ENCODE measurements around the gene PBX3. TPM values are rescaled to one million over a fixed set of nuclear protein-coding genes. Genes with fewer than 3 reads are reported as not detected.

PBX3 gene
- total and polyA plus RNA-seq, 2 experiments from 2014 or later: 13.4 to 30.9 TPM

DNA sequence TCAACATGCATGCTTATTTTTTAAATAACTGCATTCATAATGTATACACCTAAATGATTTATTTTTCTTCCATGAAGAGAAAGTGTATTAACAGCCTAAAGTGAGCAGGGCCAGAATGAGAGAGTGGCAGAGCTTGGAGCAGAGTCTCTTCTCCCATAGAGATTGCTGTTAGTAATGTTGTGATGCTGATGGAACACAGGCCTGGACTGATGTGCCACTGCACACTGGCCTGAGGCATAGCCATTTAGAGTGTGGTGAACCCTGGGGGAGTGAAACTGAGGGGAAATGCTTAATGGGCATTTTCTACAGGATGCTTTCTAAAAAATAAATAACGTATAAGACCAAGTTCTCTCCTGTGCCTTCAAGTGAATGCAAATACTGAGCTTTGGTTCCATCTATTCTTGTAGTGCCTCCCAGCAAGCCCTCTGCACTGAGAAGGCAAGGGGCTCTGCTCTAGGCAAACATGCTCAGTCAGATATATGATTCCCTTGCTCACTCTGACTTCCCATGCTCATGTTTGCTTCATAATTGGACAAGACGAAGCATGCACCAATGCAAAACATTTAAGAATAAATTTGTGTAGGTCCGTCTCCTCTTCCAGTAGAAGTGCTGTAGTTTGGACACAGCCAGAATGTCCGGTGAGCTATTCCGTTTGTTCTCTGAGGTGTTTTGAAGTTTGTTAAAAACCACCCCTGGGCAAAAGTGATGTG, 185.7 kb downstream of the PBX3 start:
- H3K4me3 ChIP-seq: peak overlapping the region; percentile 34; the same call in 1 of the 2 replicates
- H3K9me3 ChIP-seq (ENCODE audit: low read depth): no peaks in the 10 kb centered on the region
- no peak overlapping the region; the same call in 1 of the 2 replicates for H2AFZ ChIP-seq
- WGBS, 2 experiments (ENCODE audit: low coverage in 1 of 2, low lambda C conversion rate in 2 of 2, missing lambda C conversion rate in 2 of 2): 95 to 99% methylated on average over 5 of the region's 5 CpGs
- H3F3A ChIP-seq (ENCODE audit: insufficient read depth): peaks cover 26% of the 10 kb centered on the region
- no peaks in the 10 kb centered on the region for H4K20me1 ChIP-seq (ENCODE audit: insufficient read depth)
- TF ChIP-seq EZH2phosphoT487 (IDR thresholded peaks at IDR 0.05; ENCODE audit: insufficient read depth, low read depth) (no peak), EZH2 (IDR thresholded peaks at IDR 0.05; ENCODE audit: insufficient read depth, poor library complexity, severe bottlenecking) (no peak)
- peaks cover 9% of the 10 kb centered on the region; the same call in 1 of the 2 replicates for H3K79me2 ChIP-seq (ENCODE audit: insufficient read depth)
- H3K27ac ChIP-seq: peak overlapping the region; percentile 72
- in situ Hi-C loops (cut with MboI): no loop called here
- peak overlapping the region; percentile 53 for H3K9ac ChIP-seq
- peaks cover 18% of the 10 kb centered on the region; the same call in 1 of the 2 replicates for H3K36me3 ChIP-seq (ENCODE audit: low read depth)
- H3K27me3 ChIP-seq (replicated peaks; ENCODE audit: insufficient read depth): no peaks in the 10 kb centered on the region
- no peaks in the 10 kb centered on the region for H3K9me2 ChIP-seq (ENCODE audit: insufficient read depth)
- H3K4me2 ChIP-seq (ENCODE audit: unreplicated experiment): peak overlapping the region; percentile 83
- H3K4me1 ChIP-seq (ENCODE audit: insufficient read depth): peaks cover 25% of the 10 kb centered on the region
- peak; percentile 7 for DNase-seq

DNA sequence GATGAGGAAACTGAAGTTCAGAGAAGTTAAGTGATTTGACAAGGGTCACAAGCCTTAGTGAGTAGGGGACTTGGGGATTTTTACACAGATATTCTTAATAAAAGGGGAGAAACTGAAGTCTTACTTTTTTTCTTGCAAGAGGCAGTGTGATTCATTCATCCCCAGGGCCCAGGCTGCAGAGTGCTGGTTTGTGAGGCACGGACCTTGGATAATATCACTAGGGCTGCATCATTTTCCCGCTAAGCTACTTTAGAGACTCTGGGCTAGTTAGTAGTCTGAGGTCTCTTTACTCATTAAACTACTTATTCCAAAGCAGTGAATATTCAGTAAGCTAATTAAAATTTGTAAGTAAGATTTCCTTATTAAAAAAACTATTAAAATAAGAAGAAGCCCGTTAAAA, 195.0 kb downstream of the PBX3 start:
- Histone ChIP-seq H3K36me3 (ENCODE audit: low read depth) (peaks cover 17% of the 10 kb centered on the region), H3K9me2 (ENCODE audit: insufficient read depth) (no peaks in the 10 kb centered on the region), H3K4me1 (ENCODE audit: insufficient read depth) (no peaks in the 10 kb centered on the region), H3K4me2 (ENCODE audit: unreplicated experiment) (no peak overlapping the region), H3K9me3 (ENCODE audit: low read depth) (no peaks in the 10 kb centered on the region), H2AFZ (no peak overlapping the region), H3K27ac (no peak overlapping the region), H4K20me1 (ENCODE audit: insufficient read depth) (no peaks in the 10 kb centered on the region), H3K27me3 (replicated peaks; ENCODE audit: insufficient read depth) (no peaks in the 10 kb centered on the region), H3K79me2 (ENCODE audit: insufficient read depth) (no peaks in the 10 kb centered on the region), H3K9ac (no peak overlapping the region), H3F3A (ENCODE audit: insufficient read depth) (no peaks in the 10 kb centered on the region), H3K4me3 (no peak overlapping the region)
- peak; percentile 3 for DNase-seq
- in situ Hi-C loops (cut with MboI): no loop called here
- 95 to 98% methylated on average over 3 of the region's 3 CpGs for WGBS, 2 experiments (ENCODE audit: low coverage in 1 of 2, low lambda C conversion rate in 2 of 2, missing lambda C conversion rate in 2 of 2)
- no peak for TF ChIP-seq EZH2phosphoT487 (IDR thresholded peaks at IDR 0.05; ENCODE audit: insufficient read depth, low read depth)
- no peak for TF ChIP-seq EZH2 (IDR thresholded peaks at IDR 0.05; ENCODE audit: insufficient read depth, poor library complexity, severe bottlenecking)

DNA sequence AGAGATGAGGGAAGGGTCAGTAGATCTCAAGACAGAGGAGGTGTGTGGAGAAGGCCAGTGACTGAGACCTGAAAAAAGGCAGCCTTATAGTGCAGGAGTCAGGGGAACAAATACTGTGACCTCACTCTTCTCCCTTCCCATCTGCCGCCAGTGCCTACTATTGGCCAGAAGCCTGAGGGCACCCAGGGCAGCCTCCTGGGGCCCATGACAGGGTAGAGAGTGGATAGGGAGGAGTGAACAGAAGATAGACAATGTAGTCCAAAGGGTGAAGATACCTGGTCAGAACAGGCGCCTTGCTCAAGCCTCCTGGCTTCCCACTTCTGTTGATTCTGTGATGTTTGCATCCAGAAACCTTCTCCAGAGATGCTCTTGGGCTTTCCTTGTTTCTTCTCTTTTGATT, 196.7 kb downstream of the PBX3 start:
- peaks cover 16% of the 10 kb centered on the region for H3K36me3 ChIP-seq (ENCODE audit: low read depth)
- no peak overlapping the region for H3K4me2 ChIP-seq (ENCODE audit: unreplicated experiment)
- H3K9me3 ChIP-seq (ENCODE audit: low read depth): no peaks in the 10 kb centered on the region
- no peak overlapping the region for H3K4me3 ChIP-seq
- H3K27ac ChIP-seq: no peak overlapping the region
- no peaks in the 10 kb centered on the region for H3K9me2 ChIP-seq (ENCODE audit: insufficient read depth)
- no peaks in the 10 kb centered on the region for H3K4me1 ChIP-seq (ENCODE audit: insufficient read depth)
- in situ Hi-C loops (cut with MboI): no loop called here
- DNase-seq: no peak
- no peaks in the 10 kb centered on the region for H4K20me1 ChIP-seq (ENCODE audit: insufficient read depth)
- H2AFZ ChIP-seq: no peak overlapping the region
- no peak for TF ChIP-seq EZH2phosphoT487 (IDR thresholded peaks at IDR 0.05; ENCODE audit: insufficient read depth, low read depth)
- TF ChIP-seq EZH2 (IDR thresholded peaks at IDR 0.05; ENCODE audit: insufficient read depth, poor library complexity, severe bottlenecking): no peak
- H3F3A ChIP-seq (ENCODE audit: insufficient read depth): no peaks in the 10 kb centered on the region
- no peak overlapping the region for H3K9ac ChIP-seq
- H3K79me2 ChIP-seq (ENCODE audit: insufficient read depth): no peaks in the 10 kb centered on the region
- no peaks in the 10 kb centered on the region for H3K27me3 ChIP-seq (replicated peaks; ENCODE audit: insufficient read depth)
- 94 to 100% methylated on average over 2 of the region's 2 CpGs for WGBS, 2 experiments (ENCODE audit: low coverage in 1 of 2, low lambda C conversion rate in 2 of 2, missing lambda C conversion rate in 2 of 2)

DNA sequence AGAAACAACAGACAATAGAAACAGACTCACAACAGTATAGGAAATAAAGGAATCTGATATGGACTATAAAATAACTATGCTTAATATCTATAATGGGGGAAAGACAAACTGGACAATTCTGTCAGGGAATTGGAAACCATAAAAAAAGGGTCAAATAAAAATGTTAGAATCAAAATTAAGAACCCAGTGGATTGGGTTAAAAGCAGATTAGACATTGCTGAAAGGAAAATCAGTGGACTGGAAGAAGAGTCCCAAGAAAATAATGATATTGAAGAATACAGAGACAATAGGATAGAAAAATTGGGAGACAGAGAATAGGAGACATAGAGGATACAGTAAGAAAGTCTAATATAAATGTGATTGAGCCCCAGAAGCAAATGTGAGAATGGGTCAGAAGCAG, 199.2 kb downstream of the PBX3 start:
- Histone ChIP-seq H3K9me2 (ENCODE audit: insufficient read depth) (no peaks in the 10 kb centered on the region), H3K79me2 (ENCODE audit: insufficient read depth) (no peaks in the 10 kb centered on the region), H3K4me1 (ENCODE audit: insufficient read depth) (no peaks in the 10 kb centered on the region), H3K36me3 (ENCODE audit: low read depth) (peaks cover 11% of the 10 kb centered on the region), H3K4me3 (no peak overlapping the region), H3K27me3 (replicated peaks; ENCODE audit: insufficient read depth) (no peaks in the 10 kb centered on the region), H3K27ac (no peak overlapping the region), H2AFZ (no peak overlapping the region), H3F3A (ENCODE audit: insufficient read depth) (no peaks in the 10 kb centered on the region), H3K4me2 (ENCODE audit: unreplicated experiment) (no peak overlapping the region), H4K20me1 (ENCODE audit: insufficient read depth) (no peaks in the 10 kb centered on the region), H3K9ac (no peak overlapping the region), H3K9me3 (ENCODE audit: low read depth) (no peaks in the 10 kb centered on the region)
- in situ Hi-C loops (cut with MboI): no loop called here
- TF ChIP-seq EZH2 (IDR thresholded peaks at IDR 0.05; ENCODE audit: insufficient read depth, poor library complexity, severe bottlenecking) (no peak), EZH2phosphoT487 (IDR thresholded peaks at IDR 0.05; ENCODE audit: insufficient read depth, low read depth) (no peak)
- no peak for DNase-seq
